Panc1 (cell line): ENCODE measurements around the gene CCDC8.

ENCODE experiments used
- CTCF ChIP-seq: fragments of 450-650 bp; IDR thresholded peaks from 2 replicates; pipeline ENCODE4 v1.5.1; 2017; ENCODE audit warnings: mild to moderate bottlenecking
- TCF7L2 ChIP-seq: IDR thresholded peaks from 2 replicates; pipeline ENCODE4 v1.6.1; 2011; ENCODE audit warnings: mild to moderate bottlenecking, low read depth, low read length, inconsistent platforms

- no peak for TF ChIP-seq CTCF
- TF ChIP-seq TCF7L2, result no peak
These were observed 32.7 kb upstream of the CCDC8 start for GRCh38 chr19:46446021-46446420.
